K562 (cell line): ENCODE data around the gene GALNT13. TPM values are rescaled to one million over a fixed set of nuclear protein-coding genes. Genes with fewer than 3 reads are reported as not detected.
A peak's percentile ranks its signal among the peaks of the same experiment; 100 is the strongest.

ENCODE experiments used
- ATAC-seq: fragments of 200-7000 bp; cut with Tn5 transposase; 3 replicates; pipeline ENCODE4 v1.9.1; 2020; ENCODE audit warnings: moderate library complexity
- BruUV-seq: library from RNA; stranded (reverse); fragments of 400-500 nt; replicated peaks from 2 replicates; lab custom pipeline; 2021; lab: Mats Ljungman, UMichigan
- CTCF ChIA-PET: fragments of 300-600 bp; formaldehyde crosslinking; extraction: SDS; loops from one replicate; lab custom pipeline; 2021; ENCODE audit warnings: low intra/inter-chr PET ratio; lab: Yijun Ruan, JAX
- POLR2A ChIA-PET: fragments of 300-600, 350-650 bp; sonication (Branson Sonifier 250); formaldehyde crosslinking; extraction: SDS; loops from one replicate; lab custom pipeline; 2021; ENCODE audit warnings: antibody characterized with exemption, inconsistent platforms; lab: Yijun Ruan, JAX
- DNase-seq, 4 experiments: peaks; one replicate each; pipeline versions ENCODE4 v3.0.0 to v3.0.0-alpha.2; 2011 to 2018; ENCODE audit warnings: low spot score in 3 of 4, mixed read lengths in 3 of 4; ENCODE audit errors: extremely low read depth in 1 of 4
- FAIRE-seq: peaks from 2 replicates; lab custom pipeline; 2011; peaks lifted over from hg19 to GRCh38; lab: Jason Lieb, UNC
- H2AFZ ChIP-seq: 2 replicates; pipeline ENCODE4 v1.6.0; 2011; ENCODE audit warnings: low read depth, low read length, control low read depth, inconsistent platforms
- H3K27ac ChIP-seq: fragments of 200-600 bp; 3 replicates; pipeline ENCODE4 v1.8.0; 2011; ENCODE audit warnings: low read depth, mild to moderate bottlenecking, control low read depth, inconsistent platforms, low read length, moderate library complexity, mixed read lengths; ENCODE audit errors: extremely low read depth
- H3K27me3 ChIP-seq, 2 experiments: fragments of 300-600 bp in 1 of 2; 2 replicates in 1 of 2; 3 replicates in 1 of 2; pipeline versions ENCODE4 v1.6.0 to v1.8.0; 2011; ENCODE audit warnings: inconsistent platforms in 2 of 2, low read length in 2 of 2, mild to moderate bottlenecking in 1 of 2, mixed read lengths in 1 of 2, moderate library complexity in 1 of 2; ENCODE audit not compliant: control insufficient read depth in 2 of 2, insufficient read depth in 2 of 2
- H3K36me3 ChIP-seq: fragments of 300-600 bp; 3 replicates; pipeline ENCODE4 v1.8.0; 2011; ENCODE audit warnings: mild to moderate bottlenecking, low read length, inconsistent platforms; ENCODE audit not compliant: control insufficient read depth, insufficient read depth
- H3K4me1 ChIP-seq, 2 experiments: fragments of 200-600 bp in 1 of 2; replicated peaks in 1 of 2; 2 replicates in 1 of 2; 3 replicates in 1 of 2; pipeline versions ENCODE4 v1.5.1 to v1.8.0; 2011; ENCODE audit warnings: inconsistent platforms in 2 of 2, low read length in 2 of 2, mild to moderate bottlenecking in 1 of 2, mixed read lengths in 1 of 2, moderate library complexity in 1 of 2; ENCODE audit not compliant: control insufficient read depth in 2 of 2, insufficient read depth in 2 of 2
- H3K4me2 ChIP-seq: 2 replicates; pipeline ENCODE4 v1.6.1; 2011; ENCODE audit warnings: low read length, control low read depth, inconsistent platforms, mixed read lengths; ENCODE audit not compliant: insufficient read depth
- H3K4me3 ChIP-seq: fragments of 200-600 bp; sonication (generic), shearing (Covaris generic); 2 replicates; pipeline ENCODE4 v1.5.1; 2016; ENCODE audit warnings: control low read depth, inconsistent platforms
- H3K79me2 ChIP-seq: fragments of 200-600 bp; 3 replicates; pipeline ENCODE4 v1.8.0; 2011; ENCODE audit warnings: low read length, inconsistent platforms; ENCODE audit not compliant: control insufficient read depth, insufficient read depth
- H3K9ac ChIP-seq, 2 experiments: 2 replicates each; pipeline versions ENCODE4 v1.6.0 to v1.6.1; 2011; ENCODE audit warnings: low read depth in 2 of 2, low read length in 2 of 2, control low read depth in 1 of 2, inconsistent platforms in 1 of 2, mild to moderate bottlenecking in 1 of 2, mixed read lengths in 1 of 2; ENCODE audit not compliant: insufficient read depth in 1 of 2
- H3K9me1 ChIP-seq: one replicate; pipeline ENCODE4 v1.6.0; 2011; ENCODE audit warnings: inconsistent platforms, mild to moderate bottlenecking, low read length, moderate library complexity; ENCODE audit not compliant: control insufficient read depth, insufficient read depth
- H3K9me3 ChIP-seq: replicated peaks from 2 replicates; pipeline ENCODE4 v1.5.1; 2011; ENCODE audit warnings: low read depth, low read length, inconsistent platforms; ENCODE audit not compliant: control insufficient read depth, insufficient read depth
- H4K20me1 ChIP-seq: replicated peaks from 2 replicates; pipeline ENCODE4 v1.6.1; 2011; ENCODE audit warnings: low read length, inconsistent platforms, mixed read lengths; ENCODE audit not compliant: control insufficient read depth, insufficient read depth
- ATF2 ChIP-seq: sonication (generic); formaldehyde crosslinking; IDR thresholded peaks from 2 replicates; pipeline ENCODE4 v1.8.1; 2022; ENCODE audit warnings: missing genetic modification reagents
- BRCA1 ChIP-seq, 2 experiments: fragments of 450-650 bp in 1 of 2; sonication (generic) in 1 of 2; formaldehyde crosslinking in 1 of 2; IDR thresholded peaks; 2 replicates each; pipeline versions ENCODE4 v1.5.0 to v1.6.1; 2017 to 2020; ENCODE audit warnings: mild to moderate bottlenecking in 1 of 2, missing genetic modification reagents in 1 of 2
- CBX5 ChIP-seq: IDR thresholded peaks from 2 replicates; pipeline ENCODE4 v1.6.1; 2014; ENCODE audit warnings: low read depth, borderline replicate concordance
- ERF ChIP-seq: fragments of 450-650 bp; formaldehyde crosslinking; IDR thresholded peaks from 2 replicates; pipeline ENCODE4 v1.4.0; 2020; ENCODE audit warnings: mild to moderate bottlenecking, mixed read lengths
- ETV6 ChIP-seq, 3 experiments: fragments of 150-350 bp in 1 of 3; sonication (generic) in 1 of 3; formaldehyde crosslinking in 1 of 3; IDR thresholded peaks; 2 replicates each; pipeline versions ENCODE4 v1.6.1 to v1.8.0; 2014 to 2022; ENCODE audit warnings: borderline replicate concordance in 2 of 3, low read depth in 2 of 3, antibody characterized with exemption in 1 of 3, low read length in 1 of 3, mild to moderate bottlenecking in 1 of 3, missing genetic modification reagents in 1 of 3
- GATA2 ChIP-seq: sonication (generic); formaldehyde crosslinking; IDR thresholded peaks from 2 replicates; pipeline ENCODE4 v1.4.0; 2020; ENCODE audit warnings: mild to moderate bottlenecking, missing genetic modification reagents
- GTF2B ChIP-seq: IDR thresholded peaks from 2 replicates; pipeline ENCODE4 v1.6.1; 2011; ENCODE audit not compliant: insufficient read length; ENCODE audit errors: extremely low read depth
- HIVEP1 ChIP-seq: fragments of 250-450 bp; sonication (Bioruptor Pico); IDR thresholded peaks from 2 replicates; pipeline ENCODE4 v1.4.0; 2020; ENCODE audit warnings: mild to moderate bottlenecking
- HMG20A ChIP-seq: fragments of 450-650 bp; formaldehyde crosslinking; conservative IDR thresholded peaks from 2 replicates; pipeline ENCODE4 v1.4.0; 2020; ENCODE audit warnings: mild to moderate bottlenecking, mixed read lengths
- HNRNPUL1 ChIP-seq: fragments of 200-400 bp; formaldehyde crosslinking; IDR thresholded peaks from 2 replicates; pipeline ENCODE4 v1.6.1; 2017; ENCODE audit warnings: low read length
- MAFF ChIP-seq: IDR thresholded peaks from 2 replicates; pipeline ENCODE4 v1.6.1; 2012; ENCODE audit warnings: low read length, improper control_type of control experiment
- RNF219 ChIP-seq: fragments of 250-450 bp; sonication (Bioruptor Pico); IDR thresholded peaks from 2 replicates; pipeline ENCODE4 v1.5.0; 2022; ENCODE audit warnings: mild to moderate bottlenecking
- SMARCC2 ChIP-seq: fragments of 450-650 bp; IDR thresholded peaks from 2 replicates; pipeline ENCODE4 v1.6.1; 2017; ENCODE audit warnings: antibody characterized with exemption, moderate library complexity, mild to moderate bottlenecking, low read depth
- ZEB2 ChIP-seq: fragments of 450-650 bp; IDR thresholded peaks from 2 replicates; pipeline ENCODE4 v1.6.1; 2016
- ZFP36 ChIP-seq: fragments of 150-350 bp; IDR thresholded peaks from 2 replicates; pipeline ENCODE4 v1.6.1; 2018; ENCODE audit warnings: low read length, low read depth; ENCODE audit not compliant: partially characterized antibody
- ZNF280B ChIP-seq: fragments of 250-450 bp; sonication (Bioruptor Pico); IDR thresholded peaks from 2 replicates; pipeline ENCODE4 v1.5.1; 2021; ENCODE audit warnings: mild to moderate bottlenecking
- ZNF316 ChIP-seq: fragments of 450-650 bp; IDR thresholded peaks from 2 replicates; pipeline ENCODE4 v1.6.1; 2016
- ZNF707 ChIP-seq: fragments of 250-450 bp; sonication (Bioruptor Pico); conservative IDR thresholded peaks from 2 replicates; pipeline ENCODE4 v1.8.0; 2022; ENCODE audit warnings: inconsistent platforms, mild to moderate bottlenecking, moderate library complexity
- WGBS: fragments of 100-300 bp; shearing (Covaris generic); methylation state at CpG from one replicate; pipeline ENCODE4 v1.1.6; 2016; ENCODE audit warnings: low coverage, mixed read lengths; ENCODE audit not compliant: insufficient coverage; ENCODE audit errors: missing lambda C conversion rate; 5-methylcytosine and 5-hydroxymethylcytosine counted together
- in situ Hi-C: fragments of 300-500 bp; cut with MboI; formaldehyde crosslinking; loops from 4 replicates; pipeline ENCODE4 v1.15.0; 2018; ENCODE audit warnings: inconsistent platforms, mixed read lengths
- intact Hi-C: fragments of 100-400 bp; cut with micrococcal nuclease; formaldehyde crosslinking; loops from 2 replicates; pipeline ENCODE4 v1.14.2; 2022
- polyA plus RNA-seq, 8 experiments: library from polyadenylated mRNA; depleted of rRNA in 4 of 8; stranded (reverse) in 5 of 8; unstranded in 3 of 8; fragments of >200 nt; fragmentation: Nextera tagmentation in 2 of 8; fragmentation: Illumina TruSeq in 1 of 8; extraction: Ambion mirVana in 2 of 8; extraction: Trizol in 1 of 8; gene quantifications; 2 replicates each; pipeline versions ENCODE4 v1.2.1 to v1.2.3, GENCODE V29; 2011 to 2014; ENCODE audit warnings: inconsistent platforms in 1 of 8, missing spikeins in 1 of 8
- total RNA-seq, 7 experiments: library from RNA; depleted of rRNA in 6 of 7; stranded (reverse); fragments of >200 nt in 6 of 7; fragmentation: Illumina TruSeq in 2 of 7; extraction: Trizol in 2 of 7; gene quantifications; 2 replicates each; pipeline versions ENCODE4 v1.2.1 to v1.2.3, GENCODE V29; 2011 to 2021; ENCODE audit warnings: low replicate concordance in 1 of 7

The GALNT13 gene
- total and polyA plus RNA-seq, 9 of the 15 experiments (the other 6 are each of a cell fraction or from before 2014, with no cell fraction given), result not detected

- Histone ChIP-seq H3K4me1 (no peaks in the 10 kb centered on the region), H2AFZ (no peak overlapping the region), H4K20me1 (no peaks in the 10 kb centered on the region), H3K9me1 (no peaks in the 10 kb centered on the region), H3K9me3 (no peaks in the 10 kb centered on the region), H3K4me2 (no peak overlapping the region), H3K27me3 (no peaks in the 10 kb centered on the region), H3K79me2 (no peaks in the 10 kb centered on the region), H3K27ac (no peak overlapping the region), H3K9ac (no peak overlapping the region), H3K4me3 (no peak overlapping the region), H3K36me3 (no peaks in the 10 kb centered on the region)
- WGBS, result 1% methylated on average over 3 of the region's 3 CpGs
- CTCF ChIA-PET, result no interaction called here
- no peak for DNase-seq
- no TSS peak for BruUV-seq
- intact Hi-C loops (no loop called here), in situ Hi-C loops (no loop called here)
- no peak for FAIRE-seq
- no peak for ATAC-seq
- POLR2A ChIA-PET, result no interaction called here
- TF ChIP-seq ATF2 (no peak), GTF2B (no peak), ZEB2 (no peak), ZNF707 (no peak), GATA2 (no peak), ZFP36 (no peak), RNF219 (no peak), HIVEP1 (no peak), ZNF280B (CRISPR knock-in tag) (no peak), HNRNPUL1 (no peak), ETV6 (IDR thresholded peaks at IDR 0.05; ENCODE audit: borderline replicate concordance in 1 of 2, low read depth in 2 of 2, low read length in 1 of 2) (no peak), ETV6 (CRISPR knock-in tag; IDR thresholded peaks at IDR 0.05; ENCODE audit: borderline replicate concordance) (no peak), ERF (no peak), SMARCC2 (no peak), ZNF316 (peak; percentile 65), MAFF (peak; percentile 47), HMG20A (CRISPR knock-in tag) (no peak), CBX5 (no peak), BRCA1 (IDR thresholded peaks at IDR 0.05) (no peak), BRCA1 (CRISPR knock-in tag; IDR thresholded peaks at IDR 0.05) (no peak)
These were observed 302.2 kb downstream of the GALNT13 start for GRCh38 chr2:154173919-154174318.
